HCEC 1CT (cell line): Measurements from ENCODE around the gene RCOR1.
"Not testable (repeated sequence)": the region's sequence is repeated elsewhere in the genome, so short reads cannot be mapped to it uniquely, and the experiment has no call there.

Source experiments
- DNase-seq: peaks from one replicate; pipeline ENCODE4 v3.0.0-alpha.2; 2017

Gene RCOR1

GRCh38 chr14:102593825-102594137 lies 1.3 kb downstream of the RCOR1 start:
- peak; percentile 30 for DNase-seq

- DNase-seq, result peak; percentile 74
Observed at GRCh38 chr14:102594514-102595175, 2.2 kb downstream of the RCOR1 start.

- DNase-seq, result no peak
Observed at GRCh38 chr14:102601378-102601925, 9.0 kb downstream of the RCOR1 start.

GRCh38 chr14:102602421-102603292 lies 10.2 kb downstream of the RCOR1 start:
- DNase-seq, result no peak

GRCh38 chr14:102603293-102603907 lies 11.0 kb downstream of the RCOR1 start:
- DNase-seq, result no peak

- DNase-seq, result no peak
Observed at GRCh38 chr14:102604183-102604582, 11.7 kb downstream of the RCOR1 start.

- DNase-seq, result no peak
Observed at GRCh38 chr14:102605029-102605428, 12.6 kb downstream of the RCOR1 start.

GRCh38 chr14:102606296-102606695 lies 13.8 kb downstream of the RCOR1 start:
- DNase-seq, result no peak

- DNase-seq, result no peak
Observed at GRCh38 chr14:102608064-102608446, 15.6 kb downstream of the RCOR1 start.

- DNase-seq, result no peak
Observed at GRCh38 chr14:102610968-102611811, 18.7 kb downstream of the RCOR1 start.

- no peak for DNase-seq
Observed at GRCh38 chr14:102616318-102616717, 23.9 kb downstream of the RCOR1 start.

- DNase-seq, result no peak
Observed at GRCh38 chr14:102616799-102617198, 24.4 kb downstream of the RCOR1 start.

- DNase-seq, result not testable (repeated sequence)
Observed at GRCh38 chr14:102619012-102619411, 26.6 kb downstream of the RCOR1 start.

GRCh38 chr14:102620413-102620812 lies 28.0 kb downstream of the RCOR1 start:
- peak; percentile 23 for DNase-seq

GRCh38 chr14:102622262-102622885 lies 29.9 kb downstream of the RCOR1 start:
- DNase-seq, result no peak

GRCh38 chr14:102624666-102625065 lies 32.2 kb downstream of the RCOR1 start:
- DNase-seq, result no peak

- DNase-seq, result no peak
Observed at GRCh38 chr14:102625564-102626296, 33.3 kb downstream of the RCOR1 start.

GRCh38 chr14:102626530-102626929 lies 34.1 kb downstream of the RCOR1 start:
- DNase-seq, result no peak

GRCh38 chr14:102629011-102629444 lies 36.6 kb downstream of the RCOR1 start:
- DNase-seq, result no peak

- no peak for DNase-seq
Observed at GRCh38 chr14:102629808-102630350, 37.4 kb downstream of the RCOR1 start.

GRCh38 chr14:102630405-102630804 lies 38.0 kb downstream of the RCOR1 start:
- no peak for DNase-seq
